Bronchial epithelial cell (primary cell): ENCODE results near the gene RAB6B. TPM values are rescaled to one million over a fixed set of nuclear protein-coding genes. Genes with fewer than 3 reads are reported as not detected.
A peak's percentile ranks its signal among the peaks of the same experiment; 100 is the strongest.

Experiments used
- DNase-seq: peaks from one replicate; pipeline ENCODE4 v3.0.0-alpha.2; 2010; ENCODE audit warnings: low read depth
- FAIRE-seq: peaks from 2 replicates; lab custom pipeline; 2011; peaks lifted over from hg19 to GRCh38; lab: Jason Lieb, UNC
- H3K27me3 ChIP-seq: 2 replicates; pipeline ENCODE4 v1.5.1; 2011; ENCODE audit warnings: low read length; ENCODE audit not compliant: control insufficient read depth, insufficient read depth
- H3K36me3 ChIP-seq: 2 replicates; pipeline ENCODE4 v1.5.1; 2011; ENCODE audit warnings: low read length; ENCODE audit not compliant: control insufficient read depth, insufficient read depth
- H3K4me3 ChIP-seq: 2 replicates; pipeline ENCODE4 v1.5.1; 2011; ENCODE audit warnings: mild to moderate bottlenecking, low read depth, low read length, control low read depth
- total RNA-seq: library from RNA; depleted of rRNA; stranded (reverse); fragments of >200 nt; gene quantifications from 2 replicates; pipeline ENCODE4 v1.2.1, GENCODE V29; 2014
- TF ChIP-seq, protein P1 (sequence below): IDR thresholded peaks from 2 replicates; pipeline ENCODE4 v1.5.1; 2011; ENCODE audit warnings: mild to moderate bottlenecking, moderate library complexity, low read length, control low read depth, inconsistent platforms; ENCODE audit not compliant: insufficient read depth, severe bottlenecking

RAB6B gene
- under 0.01 and 0.13 TPM in 2 replicates for total RNA-seq

DNA sequence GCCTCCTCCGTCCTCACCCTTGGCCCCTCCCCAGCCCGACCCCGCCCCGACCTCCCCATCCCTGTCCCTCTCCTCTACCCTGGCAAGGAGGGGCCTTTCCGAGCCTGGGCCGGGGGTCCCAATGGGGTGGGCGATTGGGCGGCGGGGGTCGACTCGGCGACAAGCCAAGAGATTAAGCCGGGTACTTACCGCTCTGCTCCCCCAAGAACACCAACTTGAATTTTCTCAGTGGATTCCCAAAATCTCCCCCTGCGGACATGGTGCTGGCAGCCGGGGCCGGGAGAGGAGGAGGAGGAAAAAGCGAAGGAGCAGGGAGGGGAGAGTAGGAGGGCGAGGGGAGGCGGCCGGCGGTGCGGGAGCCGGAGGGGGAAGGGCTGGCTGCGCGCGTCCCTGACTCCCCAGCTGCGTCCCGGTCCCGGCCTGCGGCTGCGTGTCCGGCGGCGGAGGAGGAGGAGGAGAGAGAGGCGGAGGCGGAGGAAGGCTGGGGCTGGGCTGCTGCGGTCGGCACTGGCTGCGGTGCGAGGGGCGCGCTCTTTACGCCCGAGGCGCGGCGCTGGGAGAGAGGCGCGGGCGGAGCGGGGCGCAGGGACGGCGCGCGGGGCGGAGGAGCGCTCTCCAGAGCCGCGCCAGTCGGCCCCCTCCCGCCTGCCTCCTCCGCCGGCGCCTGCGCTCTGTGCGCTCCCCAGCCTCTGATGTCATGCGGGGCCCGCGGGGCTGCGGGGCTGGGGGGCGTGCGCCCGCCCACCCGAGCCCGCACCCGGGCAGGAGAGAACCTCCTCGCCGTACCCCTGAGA lies at the start of gene RAB6B:
Gene RAB6B, minus strand, starts transcription at position 675 of the 794 bp plus-strand sequence. Its CDS starts 416 bp downstream, at position 259.
- no peak for FAIRE-seq
- no peaks in the 10 kb centered on the region for H3K36me3 ChIP-seq
- peaks cover 31% of the 10 kb centered on the region for H3K27me3 ChIP-seq
- peak within 1 kb of the TSS; percentile 42 for H3K4me3 ChIP-seq
- no peak for DNase-seq
- TF ChIP-seq, protein P1, sequence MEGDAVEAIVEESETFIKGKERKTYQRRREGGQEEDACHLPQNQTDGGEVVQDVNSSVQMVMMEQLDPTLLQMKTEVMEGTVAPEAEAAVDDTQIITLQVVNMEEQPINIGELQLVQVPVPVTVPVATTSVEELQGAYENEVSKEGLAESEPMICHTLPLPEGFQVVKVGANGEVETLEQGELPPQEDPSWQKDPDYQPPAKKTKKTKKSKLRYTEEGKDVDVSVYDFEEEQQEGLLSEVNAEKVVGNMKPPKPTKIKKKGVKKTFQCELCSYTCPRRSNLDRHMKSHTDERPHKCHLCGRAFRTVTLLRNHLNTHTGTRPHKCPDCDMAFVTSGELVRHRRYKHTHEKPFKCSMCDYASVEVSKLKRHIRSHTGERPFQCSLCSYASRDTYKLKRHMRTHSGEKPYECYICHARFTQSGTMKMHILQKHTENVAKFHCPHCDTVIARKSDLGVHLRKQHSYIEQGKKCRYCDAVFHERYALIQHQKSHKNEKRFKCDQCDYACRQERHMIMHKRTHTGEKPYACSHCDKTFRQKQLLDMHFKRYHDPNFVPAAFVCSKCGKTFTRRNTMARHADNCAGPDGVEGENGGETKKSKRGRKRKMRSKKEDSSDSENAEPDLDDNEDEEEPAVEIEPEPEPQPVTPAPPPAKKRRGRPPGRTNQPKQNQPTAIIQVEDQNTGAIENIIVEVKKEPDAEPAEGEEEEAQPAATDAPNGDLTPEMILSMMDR = no peak

DNA sequence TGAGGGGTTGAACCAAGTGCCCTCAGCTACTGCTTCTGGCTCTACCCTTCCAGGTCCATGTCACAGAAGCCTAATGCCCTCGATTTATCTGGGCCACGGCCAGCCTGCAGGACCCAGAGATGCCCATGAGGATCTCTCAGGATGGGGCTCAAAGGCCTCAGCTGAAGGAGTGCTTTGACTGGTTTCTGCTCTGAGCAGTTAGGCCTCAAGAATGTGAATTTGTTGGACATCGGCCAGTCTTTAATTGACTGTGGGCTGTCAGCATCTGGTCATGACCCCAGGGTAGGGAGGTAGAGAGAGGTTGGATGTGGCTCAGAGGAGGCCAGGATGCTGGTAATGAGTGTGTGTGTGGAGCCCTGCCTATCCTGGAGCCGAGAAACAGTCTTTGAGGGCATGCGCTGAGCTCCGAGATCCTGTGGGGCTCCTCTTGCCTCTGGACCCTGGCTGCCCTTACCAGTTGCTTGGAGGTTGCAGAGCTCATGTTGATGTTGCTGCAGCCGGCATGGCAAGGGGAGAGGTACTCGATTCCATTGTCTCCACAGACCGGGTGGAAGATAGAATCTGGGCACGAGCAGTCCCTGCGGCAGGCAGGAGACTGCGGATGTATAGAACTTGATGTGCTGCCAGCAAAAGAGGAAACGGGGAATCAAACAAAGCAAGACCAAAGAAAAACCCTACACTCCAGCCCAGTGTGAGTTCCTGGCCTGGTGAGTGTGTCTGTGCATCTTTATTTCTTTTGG lies 49.1 kb upstream of the RAB6B start:
- DNase-seq (peak; percentile 31), FAIRE-seq (no peak)
- TF ChIP-seq, protein P1 = no peak
- H3K27me3 ChIP-seq = peaks cover 60% of the 10 kb centered on the region
- H3K36me3 ChIP-seq = no peaks in the 10 kb centered on the region
- no peak overlapping the region for H3K4me3 ChIP-seq

DNA sequence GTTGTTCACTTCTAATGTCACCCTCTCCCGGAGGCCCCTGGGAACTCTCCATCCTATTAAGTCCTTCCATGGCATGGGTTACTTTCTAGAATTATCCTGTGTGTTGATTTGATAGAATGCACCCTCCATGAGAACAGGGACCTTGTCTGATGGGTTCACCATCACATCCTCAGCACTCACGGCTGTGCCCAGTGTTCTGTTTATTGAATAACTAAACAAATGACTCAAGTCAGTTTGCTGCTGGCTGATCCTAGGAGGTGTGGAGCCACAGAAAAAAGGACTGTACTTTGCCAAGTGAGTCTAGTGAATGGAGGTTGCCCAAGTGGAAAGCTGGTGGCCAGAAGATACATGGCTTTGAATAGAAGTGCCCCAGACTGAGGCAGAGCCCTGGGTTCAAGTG lies 48.5 kb upstream of the RAB6B start:
- peaks cover 62% of the 10 kb centered on the region for H3K27me3 ChIP-seq
- peak; percentile 54 for DNase-seq
- H3K4me3 ChIP-seq = no peak overlapping the region
- no peak for FAIRE-seq
- H3K36me3 ChIP-seq = no peaks in the 10 kb centered on the region
- TF ChIP-seq, protein P1 = no peak

DNA sequence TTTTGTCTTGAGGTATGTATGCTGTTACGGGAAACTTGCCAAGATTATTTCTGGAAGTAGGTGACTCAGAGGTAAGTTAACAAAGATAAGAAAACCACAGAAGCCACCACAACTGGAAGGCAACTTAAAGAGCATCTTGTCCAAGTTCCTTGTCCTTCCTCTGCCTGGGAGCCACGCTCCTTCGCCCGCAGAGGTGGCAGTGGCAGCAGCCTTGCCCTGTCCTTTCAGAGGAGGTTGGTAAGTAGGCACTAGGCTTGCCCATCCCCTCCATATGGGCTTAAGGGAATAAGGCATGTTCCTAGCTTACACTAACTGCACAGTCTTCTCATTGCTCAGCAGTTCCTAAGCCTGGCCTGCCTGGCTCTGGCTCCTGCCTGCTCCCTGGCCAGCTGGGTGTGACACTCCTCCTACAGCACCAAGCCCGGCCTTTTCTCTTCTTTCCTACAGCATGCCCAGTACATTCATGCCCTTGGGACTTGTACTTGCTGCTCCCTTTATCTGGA lies 48.0 kb upstream of the RAB6B start:
- Histone ChIP-seq H3K36me3 (no peaks in the 10 kb centered on the region), H3K27me3 (peaks cover 62% of the 10 kb centered on the region), H3K4me3 (no peak overlapping the region)
- FAIRE-seq (no peak), DNase-seq (peak; percentile 93)
- TF ChIP-seq, protein P1 = no peak

DNA sequence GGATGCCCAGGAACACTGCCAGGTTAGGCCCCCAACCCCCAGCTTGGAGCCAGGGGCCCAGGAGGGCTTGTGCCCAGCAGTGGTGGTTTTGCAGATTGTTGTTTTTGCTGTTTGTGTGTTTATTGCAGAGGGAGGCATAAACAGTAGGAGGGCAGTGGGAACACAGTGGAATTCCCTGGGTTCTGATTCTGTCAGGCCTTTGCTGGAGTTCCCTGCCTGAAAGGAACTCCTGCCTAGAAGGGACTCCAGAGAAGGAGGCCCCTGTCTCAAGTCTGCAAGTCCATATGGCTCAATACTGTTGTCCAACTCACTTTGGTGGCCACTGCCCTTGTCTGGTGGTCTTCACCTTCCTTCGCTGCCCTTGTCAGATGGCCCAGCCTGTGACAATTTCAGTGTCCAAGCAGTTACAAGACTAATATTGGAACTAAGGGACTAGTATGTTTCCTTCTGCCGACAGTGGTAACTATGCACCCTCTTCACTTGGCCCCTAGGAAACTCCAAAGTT lies 47.4 kb upstream of the RAB6B start:
- DNase-seq (no peak), FAIRE-seq (no peak)
- Histone ChIP-seq H3K4me3 (no peak overlapping the region), H3K36me3 (no peaks in the 10 kb centered on the region), H3K27me3 (peaks cover 61% of the 10 kb centered on the region)
- TF ChIP-seq, protein P1 = no peak
